Upper lobe of left lung (tissue), 4 donors: ENCODE data around the gene TNFAIP6.

ENCODE experiments used
- CTCF ChIP-seq, 6 experiments: fragments of 450-650 bp in 4 of 6; fragments of 200-600 bp in 2 of 6; sonication (generic) in 2 of 6; IDR thresholded peaks; one replicate each; pipeline ENCODE4 v1.5.1; 2016 to 2019; ENCODE audit warnings: antibody characterized with exemption in 6 of 6
- EP300 ChIP-seq, 4 donors: sonication (generic); formaldehyde crosslinking; IDR thresholded peaks; one replicate each; pipeline ENCODE4 v1.5.1; 2017; ENCODE audit warnings: antibody characterized with exemption in 4 of 4, control low read depth in 2 of 4
- POLR2A ChIP-seq, 4 donors: fragments of 450-650 bp; IDR thresholded peaks; one replicate each; pipeline ENCODE4 v1.5.1; 2016 to 2017; ENCODE audit warnings: antibody characterized with exemption in 4 of 4, mild to moderate bottlenecking in 2 of 4
- POLR2AphosphoS5 ChIP-seq, 2 donors: sonication (generic); formaldehyde crosslinking; IDR thresholded peaks; one replicate each; pipeline ENCODE4 v1.5.1; 2017; ENCODE audit warnings: antibody characterized with exemption in 2 of 2

- TF ChIP-seq EP300 (IDR thresholded peaks at IDR 0.05) (no peak), CTCF (IDR thresholded peaks at IDR 0.05) (no peak), POLR2A (IDR thresholded peaks at IDR 0.05) (no peak), POLR2AphosphoS5 (IDR thresholded peaks at IDR 0.05) (no peak)
Observed at GRCh38 chr2:151326554-151326953, 30.8 kb upstream of the TNFAIP6 start.
